Measurements from ENCODE around the gene TUBB4A. TPM values are rescaled to one million over a fixed set of nuclear protein-coding genes. Genes with fewer than 3 reads are reported as not detected.

The TUBB4A gene
- total RNA-seq, 4 donors from 2014 or later = 0.99 to 17.0 (median 4.8) TPM

DNA sequence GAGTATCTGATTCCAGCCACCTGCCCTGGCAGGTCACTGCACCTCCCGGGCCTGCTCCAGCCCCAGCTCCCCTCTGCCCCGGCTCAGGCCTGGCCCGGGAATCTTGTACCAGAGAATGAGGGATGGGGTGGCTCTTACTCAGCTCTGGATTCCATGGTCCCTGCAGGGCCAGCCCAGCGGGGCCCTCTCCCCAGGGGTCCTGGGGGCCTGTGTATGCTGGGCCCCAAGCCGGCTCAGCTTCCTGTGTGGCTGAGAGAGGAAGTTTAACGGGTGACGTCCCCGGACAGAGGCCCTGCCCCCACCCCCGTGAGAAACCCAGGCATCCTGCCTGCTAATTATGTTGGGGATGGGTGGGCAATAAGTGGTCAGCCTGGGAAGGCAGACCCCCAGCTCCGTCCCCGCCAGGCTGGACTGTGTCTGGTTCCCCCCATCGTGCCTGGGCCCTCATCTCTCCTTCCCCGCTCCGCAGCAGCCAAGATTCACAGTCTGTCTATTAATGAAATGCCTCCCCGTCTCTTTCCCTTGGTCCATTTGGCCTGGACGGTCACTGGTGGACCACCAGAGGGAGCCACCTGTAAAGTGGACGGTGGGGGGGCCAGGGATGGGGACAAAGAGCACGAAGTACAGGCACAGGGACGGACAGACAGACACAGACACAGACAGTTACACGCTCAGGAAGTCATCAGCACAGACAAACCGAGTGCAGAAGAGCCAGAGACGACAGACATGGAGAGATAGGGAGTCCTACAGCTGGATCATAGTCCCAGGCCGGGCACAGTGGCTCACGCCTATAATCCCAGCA is 20.4 kb downstream of the TUBB4A start, which contains the start of gene DENND1C:
TSS of gene DENND1C (minus strand) at position 247 of the 802 bp plus-strand sequence. CDS start at position 155, 92 bp downstream.
- intact Hi-C loops (cut with DNase I; ENCODE audit: low total_unique reads) = no loop called here
- 52 to 54% methylated on average over 24 of the region's 24 CpGs for WGBS, 2 donors
- H3K4me3 ChIP-seq (ENCODE audit: low read depth, poor library complexity, severe bottlenecking) = no peak within 1 kb of the TSS
- no peak for DNase-seq (ENCODE audit: low spot score in 2 of 2)
- TF ChIP-seq, protein P1, sequence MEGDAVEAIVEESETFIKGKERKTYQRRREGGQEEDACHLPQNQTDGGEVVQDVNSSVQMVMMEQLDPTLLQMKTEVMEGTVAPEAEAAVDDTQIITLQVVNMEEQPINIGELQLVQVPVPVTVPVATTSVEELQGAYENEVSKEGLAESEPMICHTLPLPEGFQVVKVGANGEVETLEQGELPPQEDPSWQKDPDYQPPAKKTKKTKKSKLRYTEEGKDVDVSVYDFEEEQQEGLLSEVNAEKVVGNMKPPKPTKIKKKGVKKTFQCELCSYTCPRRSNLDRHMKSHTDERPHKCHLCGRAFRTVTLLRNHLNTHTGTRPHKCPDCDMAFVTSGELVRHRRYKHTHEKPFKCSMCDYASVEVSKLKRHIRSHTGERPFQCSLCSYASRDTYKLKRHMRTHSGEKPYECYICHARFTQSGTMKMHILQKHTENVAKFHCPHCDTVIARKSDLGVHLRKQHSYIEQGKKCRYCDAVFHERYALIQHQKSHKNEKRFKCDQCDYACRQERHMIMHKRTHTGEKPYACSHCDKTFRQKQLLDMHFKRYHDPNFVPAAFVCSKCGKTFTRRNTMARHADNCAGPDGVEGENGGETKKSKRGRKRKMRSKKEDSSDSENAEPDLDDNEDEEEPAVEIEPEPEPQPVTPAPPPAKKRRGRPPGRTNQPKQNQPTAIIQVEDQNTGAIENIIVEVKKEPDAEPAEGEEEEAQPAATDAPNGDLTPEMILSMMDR (IDR thresholded peaks at IDR 0.05) = no peak
- TF ChIP-seq POLR2A (IDR thresholded peaks at IDR 0.05) = no peak

DNA sequence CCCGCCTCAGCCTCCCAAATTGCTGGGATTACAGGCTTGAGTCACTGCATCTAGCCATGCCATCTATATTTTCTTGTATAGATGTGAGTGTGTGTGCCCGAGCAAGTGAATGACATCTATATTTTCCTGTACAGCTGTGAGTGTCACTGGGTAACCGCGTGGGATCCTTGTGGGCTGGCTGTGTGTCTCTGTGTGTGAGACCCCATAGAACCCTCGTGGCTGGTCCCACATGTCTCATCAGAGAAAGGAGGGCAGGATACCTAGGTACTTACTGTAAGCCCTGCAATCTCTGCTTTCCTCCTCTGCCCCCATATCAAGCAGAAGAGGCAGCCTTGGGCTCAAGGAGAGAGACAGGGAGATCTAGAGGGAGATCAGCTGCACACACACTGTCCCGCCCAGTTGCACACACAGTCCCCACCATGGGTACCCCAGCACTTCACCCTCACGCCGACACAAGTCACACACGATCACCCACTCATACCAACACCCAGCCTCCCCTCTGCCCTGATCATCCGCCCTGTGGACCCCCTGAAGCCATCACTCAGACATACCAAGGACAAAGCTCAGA is 21.2 kb downstream of the TUBB4A start:
- H3K4me3 ChIP-seq (ENCODE audit: low read depth, poor library complexity, severe bottlenecking) = no peak overlapping the region
- TF ChIP-seq, protein P1 (IDR thresholded peaks at IDR 0.05) = no peak
- no peak for TF ChIP-seq POLR2A (IDR thresholded peaks at IDR 0.05)
- DNase-seq (ENCODE audit: low spot score in 2 of 2) = no peak
- 75 to 77% methylated on average over 10 of the region's 10 CpGs for WGBS, 2 donors
- intact Hi-C loops (cut with DNase I; ENCODE audit: low total_unique reads) = no loop called here

DNA sequence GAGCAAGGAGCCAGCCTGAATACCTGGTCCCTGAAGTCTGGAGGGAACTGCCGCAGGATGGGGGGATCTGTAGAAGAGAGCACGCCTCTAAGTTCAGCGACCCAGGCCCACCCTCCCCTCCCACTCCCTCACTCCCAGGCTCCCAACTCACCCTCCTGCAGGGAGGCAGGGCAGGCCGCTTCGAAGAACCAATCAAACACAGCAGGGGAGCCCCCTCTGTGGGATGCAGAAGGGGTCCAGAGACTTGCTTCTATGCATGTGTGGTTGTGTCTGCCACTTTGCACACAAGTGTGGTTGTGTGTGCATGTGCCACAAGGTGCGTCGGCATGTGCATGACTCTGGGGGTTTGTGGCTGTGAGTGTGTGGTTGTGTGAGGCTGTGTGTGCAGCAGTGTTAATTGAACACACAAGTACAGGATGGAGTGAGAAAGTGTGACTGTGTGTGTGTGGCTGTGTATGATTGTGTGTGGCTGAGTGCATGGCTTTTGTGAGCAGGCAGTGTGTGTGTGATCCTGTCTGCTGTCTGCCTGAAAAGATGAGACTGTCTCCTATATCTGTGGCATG is 22.2 kb downstream of the TUBB4A start:
- WGBS, 2 donors = 68 to 89% methylated on average over 2 to 7 of the region's 7 CpGs
- intact Hi-C loops (cut with DNase I; ENCODE audit: low total_unique reads) = no loop called here
- TF ChIP-seq POLR2A (IDR thresholded peaks at IDR 0.05) = no peak
- no peak for DNase-seq (ENCODE audit: low spot score in 2 of 2)
- H3K4me3 ChIP-seq (ENCODE audit: low read depth, poor library complexity, severe bottlenecking) = no peak overlapping the region

DNA sequence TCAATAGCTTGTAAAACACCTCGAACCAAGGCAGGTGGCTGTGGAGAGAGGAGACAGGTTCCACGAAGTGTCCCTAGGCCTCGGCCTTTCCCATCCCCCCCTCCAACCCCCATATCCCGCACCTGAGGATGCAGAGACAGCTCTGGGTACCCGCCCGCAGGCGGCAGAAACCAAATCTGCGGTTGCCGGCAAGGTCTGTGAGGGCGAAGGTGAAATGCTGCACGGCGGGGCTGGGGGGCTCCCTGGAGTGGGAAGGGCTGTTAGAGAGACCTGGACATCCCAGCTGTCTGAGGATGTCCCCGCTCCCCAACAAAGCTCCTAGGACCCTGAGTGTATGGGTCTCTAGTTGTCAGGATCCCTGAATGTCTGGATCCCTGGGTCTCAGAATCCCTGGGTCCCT is 23.3 kb downstream of the TUBB4A start:
- no peak for DNase-seq (ENCODE audit: low spot score in 2 of 2)
- intact Hi-C loops (cut with DNase I; ENCODE audit: low total_unique reads) = no loop called here
- no peak overlapping the region for H3K4me3 ChIP-seq (ENCODE audit: low read depth, poor library complexity, severe bottlenecking)
- WGBS, 2 donors = 86 to 91% methylated on average over 13 of the region's 13 CpGs
- TF ChIP-seq, protein P1 (IDR thresholded peaks at IDR 0.05) = no peak
- no peak for TF ChIP-seq POLR2A (IDR thresholded peaks at IDR 0.05)

DNA sequence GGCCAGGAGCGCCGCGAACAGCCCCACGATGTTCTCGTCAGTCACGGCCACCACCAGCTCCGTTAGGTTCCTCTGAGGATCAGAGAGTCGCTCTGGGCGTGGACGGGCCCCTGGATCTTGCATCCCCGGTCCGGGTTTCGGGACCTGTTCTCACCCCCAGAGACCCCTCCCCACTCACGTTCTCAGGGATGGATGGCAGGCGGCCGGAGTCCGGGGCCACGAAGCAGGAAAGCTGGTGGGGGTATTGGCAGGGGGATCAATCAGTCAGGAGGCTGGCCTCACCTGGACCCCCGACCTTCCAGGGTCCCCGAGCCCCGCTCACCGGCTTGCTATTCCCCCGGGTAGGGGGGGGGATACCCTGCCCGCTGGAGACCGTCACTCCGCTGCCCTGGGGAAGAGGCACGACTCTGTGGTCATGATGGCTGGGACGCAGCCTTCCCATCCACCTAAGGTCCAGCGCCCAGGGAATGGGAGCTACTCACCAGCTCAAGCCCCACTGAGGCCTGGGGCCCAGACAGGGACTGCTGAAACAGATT is 25.1 kb downstream of the TUBB4A start:
- TF ChIP-seq POLR2A (IDR thresholded peaks at IDR 0.05) = no peak
- TF ChIP-seq, protein P1 (IDR thresholded peaks at IDR 0.05) = no peak
- WGBS, 2 donors = 25 to 31% methylated on average over 15 to 28 of the region's 29 CpGs
- no peak for DNase-seq (ENCODE audit: low spot score in 2 of 2)

More for the DNA sequence above, 25.1 kb downstream of the TUBB4A start:
- intact Hi-C loops (cut with DNase I; ENCODE audit: low total_unique reads) = no loop called here
- H3K4me3 ChIP-seq (ENCODE audit: low read depth, poor library complexity, severe bottlenecking) = no peak overlapping the region

Measured in lower leg skin (tissue), 4 donors.